ENCODE results near the gene LINC01488. TPM values are rescaled to one million over a fixed set of nuclear protein-coding genes. Genes with fewer than 3 reads are reported as not detected.

LINC01488 gene
- total RNA-seq, 2 donors from 2014 or later: not detected

DNA sequence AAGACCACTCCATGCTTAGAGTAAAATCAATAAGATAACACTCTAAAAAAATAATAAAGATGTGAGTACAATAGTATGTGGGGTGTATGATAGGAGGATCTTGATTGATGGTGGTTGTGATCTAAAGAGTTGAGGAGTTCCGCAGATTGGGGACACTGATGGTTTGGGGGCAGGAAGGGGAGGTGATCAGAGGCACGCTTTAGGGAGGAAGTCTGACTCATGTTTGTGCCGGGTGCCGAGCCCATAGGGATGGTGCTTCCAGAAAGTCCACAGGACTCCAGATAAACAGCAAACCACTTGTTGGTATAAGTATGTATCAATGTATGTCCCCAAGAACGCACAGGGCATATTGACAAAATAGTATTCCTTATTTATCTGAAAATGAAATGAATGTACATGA lies 27.5 kb downstream of the LINC01488 start:
- no peak for ATAC-seq
- no peak for DNase-seq (ENCODE audit: low spot score in 2 of 2)
- no peak overlapping the region for H3K27ac Mint-ChIP-seq
- no peaks in the 10 kb centered on the region for H3K36me3 Mint-ChIP-seq
- peaks cover 0 to 7% of the 10 kb centered on the region in 2 donors for H3K9me3 Mint-ChIP-seq

DNA sequence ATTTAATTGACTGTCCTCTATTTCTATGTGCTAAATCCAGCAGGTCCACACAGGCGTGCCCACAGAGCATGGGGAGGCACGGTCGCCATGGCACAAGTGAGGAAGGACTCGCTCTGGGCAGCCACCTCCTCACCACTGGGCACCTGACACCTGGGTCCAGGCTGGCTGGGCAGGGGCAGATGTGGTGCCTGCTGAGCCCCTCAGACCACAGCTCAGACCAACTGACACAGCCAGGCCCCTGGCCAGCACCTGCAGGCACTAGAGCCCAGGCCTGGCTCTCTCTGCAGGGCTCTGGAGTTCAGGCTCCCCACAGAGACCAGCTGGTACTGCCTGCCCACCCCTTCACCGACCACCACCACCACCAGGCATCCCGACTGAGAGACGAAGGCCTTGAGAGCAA lies 27.9 kb downstream of the LINC01488 start:
- peaks cover 0 to 7% of the 10 kb centered on the region in 2 donors for H3K9me3 Mint-ChIP-seq
- H3K27ac Mint-ChIP-seq: no peak overlapping the region
- H3K36me3 Mint-ChIP-seq: no peaks in the 10 kb centered on the region
- ATAC-seq: no peak
- DNase-seq (ENCODE audit: low spot score in 2 of 2): no peak

DNA sequence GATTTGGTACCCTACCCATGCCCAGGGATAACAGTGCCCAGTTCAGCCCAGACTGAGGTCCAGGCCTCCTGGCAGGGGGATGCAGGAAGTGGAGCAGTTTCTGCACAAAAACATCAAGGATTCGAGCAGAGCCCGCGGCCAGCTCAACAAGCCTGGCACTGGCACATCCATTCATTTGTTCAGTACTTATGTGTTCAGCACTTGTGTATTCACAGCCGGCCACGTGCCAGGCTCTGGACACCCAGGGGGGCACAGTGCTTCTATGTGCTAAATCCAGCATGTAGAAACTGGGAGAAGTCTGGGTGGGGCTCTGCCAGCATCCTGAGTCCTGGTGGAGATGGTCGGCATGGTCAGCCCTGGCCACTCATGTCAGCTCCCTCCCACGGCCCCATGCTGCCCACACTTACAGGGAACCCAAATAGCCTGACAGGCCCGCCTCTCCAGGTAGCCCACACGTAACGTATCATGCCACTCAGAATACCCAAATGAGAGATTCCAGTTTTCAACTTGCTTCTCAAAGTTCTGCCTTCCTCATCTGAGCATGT lies 28.5 kb downstream of the LINC01488 start:
- H3K27ac Mint-ChIP-seq: no peak overlapping the region
- peaks cover 0 to 7% of the 10 kb centered on the region in 2 donors for H3K9me3 Mint-ChIP-seq
- no peaks in the 10 kb centered on the region for H3K36me3 Mint-ChIP-seq
- no peak for DNase-seq (ENCODE audit: low spot score in 2 of 2)
- ATAC-seq: no peak

DNA sequence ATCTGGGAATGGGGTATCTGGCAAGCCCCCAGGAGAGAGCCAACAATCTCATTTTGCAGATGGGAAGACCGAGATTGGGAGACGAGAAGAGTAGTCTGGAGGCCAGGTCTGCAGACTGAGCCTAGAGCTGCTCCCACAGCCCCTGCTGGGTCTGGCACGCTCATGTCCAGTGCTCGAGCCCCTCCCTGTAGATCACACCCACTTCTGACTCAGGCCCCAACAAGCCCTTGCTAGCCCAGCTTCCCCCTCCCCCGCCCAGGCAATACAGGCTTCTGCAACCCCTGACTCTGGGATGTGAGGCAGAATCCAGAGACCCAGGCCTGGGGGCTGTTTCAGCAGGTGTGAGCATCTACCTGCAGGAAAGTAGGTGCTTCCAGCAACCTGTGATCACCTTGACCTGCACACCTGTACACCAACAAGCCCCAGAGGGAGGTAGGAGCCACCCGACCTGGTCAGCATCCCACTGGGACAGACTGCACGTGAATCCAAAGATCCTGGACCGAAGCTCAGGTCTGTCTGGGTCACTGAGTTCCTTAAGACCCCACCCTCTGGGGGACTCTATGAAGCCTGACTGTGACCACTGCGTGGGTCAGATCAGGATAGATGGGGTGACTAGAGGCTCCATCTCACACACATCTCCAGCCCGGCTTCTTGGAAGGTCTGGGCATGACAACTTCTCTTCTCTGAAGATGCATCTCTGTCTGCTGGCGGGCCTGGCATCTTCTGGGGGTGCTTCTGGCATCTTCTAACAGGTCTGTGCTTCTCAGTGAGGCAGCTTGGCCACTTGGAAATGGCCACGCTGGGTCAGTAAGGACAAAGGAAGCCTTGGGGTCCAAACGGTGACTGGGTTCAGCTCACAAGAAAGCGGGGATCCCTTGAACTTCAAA lies 29.3 kb downstream of the LINC01488 start:
- Mint-ChIP-seq H3K27ac (no peak overlapping the region), H3K9me3 (peaks cover 6 to 7% of the 10 kb centered on the region in 2 donors), H3K36me3 (peaks cover 0 to 4% of the 10 kb centered on the region in 2 donors)
- no peak for ATAC-seq
- no peak for DNase-seq (ENCODE audit: low spot score in 2 of 2)

DNA sequence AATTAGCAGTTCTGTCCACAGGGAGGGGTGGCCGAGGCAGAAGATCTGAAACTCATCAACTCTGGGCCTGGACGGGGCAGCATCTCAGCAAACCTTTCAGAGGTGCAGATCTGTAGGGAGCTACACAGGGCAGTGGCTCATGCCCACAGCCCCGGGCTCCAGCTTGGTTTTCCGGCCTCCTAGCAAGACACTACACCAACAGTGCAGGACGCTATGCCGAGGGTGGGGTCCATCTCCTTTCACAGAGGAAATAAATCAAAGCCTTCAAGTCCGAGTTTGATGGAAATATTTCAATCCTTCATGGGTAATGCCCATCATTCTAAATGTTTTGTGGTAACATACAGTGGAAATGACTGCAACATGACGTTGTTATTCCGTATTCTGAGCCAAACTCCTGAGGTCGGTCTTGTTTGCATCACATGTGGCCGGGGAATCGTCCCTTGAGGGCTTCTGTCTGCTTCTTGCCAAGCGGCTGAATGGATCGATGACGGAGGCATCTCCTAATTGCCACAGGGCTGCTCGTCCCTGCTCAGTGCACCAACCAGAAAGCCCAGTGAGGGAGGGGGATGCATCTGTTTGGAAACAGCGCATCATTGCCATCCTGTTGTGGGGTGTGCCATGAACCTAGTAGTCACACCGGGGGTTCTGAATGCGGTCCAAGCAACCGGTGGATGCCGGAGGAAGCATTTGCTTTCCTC lies 30.0 kb downstream of the LINC01488 start:
- Mint-ChIP-seq H3K27ac (no peak overlapping the region), H3K9me3 (peaks cover under 1 to 8% of the 10 kb centered on the region in 2 donors), H3K36me3 (peaks cover 0 to 6% of the 10 kb centered on the region in 2 donors)
- no peak for ATAC-seq
- no peak for DNase-seq (ENCODE audit: low spot score in 2 of 2)

DNA sequence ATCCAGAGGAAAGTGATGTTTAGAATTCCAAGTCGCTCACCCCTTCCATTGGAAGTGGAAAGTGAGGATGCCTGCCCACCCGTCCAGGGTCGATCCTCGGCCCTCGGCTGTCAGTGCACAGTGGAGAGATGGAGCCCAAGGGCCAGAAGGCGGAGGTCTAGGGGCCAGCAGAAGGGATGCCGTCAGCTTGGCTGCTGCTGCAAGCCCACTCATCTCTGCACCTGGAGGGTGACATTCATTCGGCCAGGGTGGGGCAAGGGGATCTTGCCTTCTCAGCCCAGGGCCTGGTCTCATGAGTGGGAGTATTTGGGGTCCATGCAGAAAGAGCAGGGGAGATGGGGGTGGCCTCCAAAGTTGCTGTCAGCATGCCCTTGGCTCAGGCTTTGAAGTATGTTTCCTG lies 30.7 kb downstream of the LINC01488 start:
- Mint-ChIP-seq H3K27ac (no peak overlapping the region), H3K9me3 (peaks cover 0 to 8% of the 10 kb centered on the region in 2 donors), H3K36me3 (peaks cover 0 to 10% of the 10 kb centered on the region in 2 donors)
- DNase-seq (ENCODE audit: low spot score in 2 of 2): no peak
- ATAC-seq: no peak

DNA sequence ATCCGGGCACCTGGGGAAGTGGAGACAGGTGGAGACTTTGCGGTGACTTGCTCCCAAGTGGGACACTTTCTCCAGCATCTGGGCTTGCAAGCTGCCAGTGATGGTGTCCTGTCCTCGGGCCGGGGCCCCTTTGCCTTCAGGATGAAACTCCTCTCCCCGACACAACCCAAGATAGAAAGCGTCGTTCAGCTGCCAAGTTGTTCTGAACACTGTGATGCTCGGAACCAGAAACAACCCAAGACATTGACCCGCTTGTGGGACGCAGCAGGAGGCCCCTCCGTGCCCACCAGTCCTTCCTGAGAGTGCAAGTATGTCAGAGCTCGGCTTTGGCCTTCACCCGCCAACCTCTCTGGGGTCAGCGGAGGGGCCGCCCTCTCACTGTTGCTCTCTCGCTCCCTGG lies 31.3 kb downstream of the LINC01488 start:
- DNase-seq (ENCODE audit: low spot score in 2 of 2): no peak
- no peak overlapping the region for H3K27ac Mint-ChIP-seq

DNA sequence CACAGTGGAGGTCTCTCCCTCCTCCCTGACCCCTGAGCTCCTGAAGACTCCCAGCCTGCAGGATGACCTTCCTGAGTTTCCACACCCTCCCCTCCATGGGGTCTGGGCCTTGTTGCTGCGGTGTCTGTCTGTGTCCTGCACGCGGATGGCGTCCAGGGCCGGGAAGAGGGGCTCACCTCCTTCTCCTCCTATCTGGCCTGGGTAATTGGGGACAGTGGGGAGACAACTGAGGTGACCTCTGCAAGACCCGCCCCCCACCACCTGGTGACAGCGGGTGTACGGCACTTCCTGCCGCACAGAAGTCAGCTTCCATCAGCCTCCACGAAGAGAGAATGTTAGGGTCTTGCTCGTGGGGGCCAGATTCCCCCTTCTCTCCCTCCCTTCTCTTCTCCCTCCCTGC lies 31.7 kb downstream of the LINC01488 start:
- no peak overlapping the region for H3K27ac Mint-ChIP-seq
- H3K36me3 Mint-ChIP-seq: peaks cover 1 to 15% of the 10 kb centered on the region in 2 donors
- DNase-seq (ENCODE audit: low spot score in 2 of 2): no peak
- peaks cover 2 to 10% of the 10 kb centered on the region in 2 donors for H3K9me3 Mint-ChIP-seq
- no peak for ATAC-seq

More for the DNA sequence above, 31.3 kb downstream of the LINC01488 start:
- peaks cover 0 to 8% of the 10 kb centered on the region in 2 donors for H3K9me3 Mint-ChIP-seq
- no peak for ATAC-seq
- H3K36me3 Mint-ChIP-seq: peaks cover 0 to 14% of the 10 kb centered on the region in 2 donors

DNA sequence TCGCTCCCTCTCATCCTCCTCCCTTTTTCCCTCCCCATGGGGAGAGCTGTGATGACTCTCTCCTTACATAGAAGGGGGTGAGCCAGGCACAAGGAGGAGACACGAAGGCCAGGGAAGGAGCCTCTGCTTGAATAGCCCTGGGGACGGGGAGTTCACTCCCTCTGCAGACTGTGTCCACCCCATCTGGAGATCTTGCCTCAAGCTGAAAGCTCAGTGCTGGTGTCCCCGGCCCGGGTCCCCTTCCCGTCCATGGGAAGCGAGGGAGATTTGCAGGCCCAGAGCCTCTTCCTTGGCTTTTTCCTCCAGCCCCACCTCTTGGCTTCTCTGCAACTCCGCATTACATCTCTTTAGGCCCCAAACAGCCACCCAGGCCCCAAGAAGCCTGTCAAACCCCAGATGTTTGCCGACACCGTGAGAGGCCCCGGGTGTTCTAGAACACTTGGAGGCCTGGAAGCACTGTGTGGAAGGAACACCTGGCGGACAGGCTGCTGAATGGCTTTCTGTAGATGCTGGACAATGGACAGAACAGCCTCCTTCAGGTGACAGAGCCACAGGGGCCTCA lies 32.3 kb downstream of the LINC01488 start:
- Mint-ChIP-seq H3K9me3 (peaks cover 7 to 15% of the 10 kb centered on the region in 2 donors), H3K36me3 (peaks cover 7 to 21% of the 10 kb centered on the region in 2 donors), H3K27ac (no peak overlapping the region)
- no peak for ATAC-seq
- no peak for DNase-seq (ENCODE audit: low spot score in 2 of 2)

DNA sequence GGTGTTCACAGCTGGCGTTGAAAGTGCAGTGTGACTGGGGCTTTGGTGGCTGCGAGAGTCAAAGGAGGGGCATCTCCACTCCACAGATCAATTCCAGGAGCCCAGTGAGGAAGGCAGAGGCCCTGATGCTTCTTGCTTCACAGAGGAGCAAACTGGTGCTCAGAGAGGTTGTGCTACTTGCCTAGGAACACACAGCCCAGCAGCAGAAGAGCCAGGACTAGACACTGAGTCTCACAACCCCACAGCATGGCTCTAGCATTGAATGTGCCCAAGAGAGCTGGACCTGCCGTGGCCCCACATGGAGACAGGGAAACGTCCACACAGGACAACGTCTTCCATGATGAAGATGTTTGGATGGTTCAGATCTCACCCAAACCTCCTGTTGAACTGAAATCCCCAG lies 33.3 kb downstream of the LINC01488 start:
- Mint-ChIP-seq H3K27ac (no peak overlapping the region), H3K9me3 (peaks cover 11 to 19% of the 10 kb centered on the region in 2 donors), H3K36me3 (peaks cover 15 to 28% of the 10 kb centered on the region in 2 donors)
- DNase-seq (ENCODE audit: low spot score in 2 of 2): no peak
- ATAC-seq: no peak

DNA sequence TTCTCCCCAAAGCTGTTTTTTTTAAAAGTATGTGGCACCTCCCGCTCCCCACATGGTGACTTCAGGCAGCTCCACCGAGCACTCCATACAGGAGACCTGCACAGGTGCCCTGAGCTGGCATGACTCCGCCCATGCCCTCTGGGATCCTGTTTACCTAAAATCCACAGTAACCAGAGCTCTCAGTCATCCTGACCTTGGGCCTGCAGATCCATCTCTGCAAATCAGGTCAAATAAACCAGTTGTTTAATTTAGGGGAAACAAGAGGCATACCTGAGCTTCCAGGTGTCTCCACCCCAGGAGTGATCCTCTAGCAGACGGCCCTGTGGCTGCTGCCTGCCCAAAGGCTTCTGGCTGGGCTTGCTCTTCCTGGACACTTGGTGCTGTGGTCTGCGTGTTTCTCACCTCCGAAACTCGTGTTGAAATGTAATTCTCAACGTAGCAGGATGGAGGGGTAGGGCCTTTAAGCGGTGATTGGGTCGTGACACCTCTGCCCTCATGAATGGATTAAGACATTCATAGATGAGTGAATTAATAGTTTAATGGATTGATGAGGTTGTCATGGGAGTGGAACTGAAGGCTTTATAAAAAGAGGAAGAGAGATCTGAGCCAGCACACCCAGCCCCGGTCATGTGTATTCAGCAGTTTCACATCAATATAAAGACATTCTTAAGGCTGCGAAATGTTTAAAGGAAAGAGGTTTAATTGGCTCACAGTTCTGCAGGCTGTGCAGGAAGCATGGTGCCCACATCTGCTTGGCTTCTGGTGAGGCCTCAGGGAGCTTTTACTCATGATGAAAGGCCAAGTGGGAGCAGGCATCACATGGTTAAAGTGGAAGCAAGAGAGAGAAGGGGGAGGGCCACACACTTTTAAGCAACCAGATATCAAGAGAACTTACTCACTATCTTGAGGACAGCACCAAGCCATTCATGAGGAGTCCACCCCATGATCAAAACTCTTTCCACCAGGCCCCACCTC lies 34.1 kb downstream of the LINC01488 start:
- Mint-ChIP-seq H3K36me3 (peaks cover 15 to 28% of the 10 kb centered on the region in 2 donors), H3K9me3 (peaks cover 11 to 19% of the 10 kb centered on the region in 2 donors), H3K27ac (no peak overlapping the region)
- DNase-seq (ENCODE audit: low spot score in 2 of 2) (no peak), ATAC-seq (no peak)

DNA sequence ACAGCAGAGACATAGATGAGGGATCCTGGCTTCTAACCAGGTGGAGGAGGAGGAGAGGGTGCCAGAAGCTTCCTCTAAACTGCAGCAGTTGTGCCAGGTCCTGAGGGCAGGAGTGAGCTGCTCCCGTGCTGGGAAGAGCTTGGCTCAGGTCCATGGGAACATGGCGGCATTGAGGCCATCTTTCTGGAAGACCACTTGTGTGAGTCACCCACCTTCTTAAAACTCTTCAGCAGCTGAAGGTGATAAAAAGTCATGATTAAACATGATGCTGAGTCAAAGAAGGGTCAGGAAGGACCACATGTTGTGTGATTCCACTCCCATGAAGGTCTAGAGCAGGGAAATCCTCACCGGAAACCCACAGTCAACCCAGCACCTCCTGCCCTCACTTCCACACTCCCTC lies 35.1 kb downstream of the LINC01488 start:
- no peak overlapping the region for H3K27ac Mint-ChIP-seq
- DNase-seq (ENCODE audit: low spot score in 2 of 2) (no peak), ATAC-seq (no peak)
- H3K9me3 Mint-ChIP-seq: peaks cover 11 to 19% of the 10 kb centered on the region in 2 donors
- peaks cover 15 to 28% of the 10 kb centered on the region in 2 donors for H3K36me3 Mint-ChIP-seq

DNA sequence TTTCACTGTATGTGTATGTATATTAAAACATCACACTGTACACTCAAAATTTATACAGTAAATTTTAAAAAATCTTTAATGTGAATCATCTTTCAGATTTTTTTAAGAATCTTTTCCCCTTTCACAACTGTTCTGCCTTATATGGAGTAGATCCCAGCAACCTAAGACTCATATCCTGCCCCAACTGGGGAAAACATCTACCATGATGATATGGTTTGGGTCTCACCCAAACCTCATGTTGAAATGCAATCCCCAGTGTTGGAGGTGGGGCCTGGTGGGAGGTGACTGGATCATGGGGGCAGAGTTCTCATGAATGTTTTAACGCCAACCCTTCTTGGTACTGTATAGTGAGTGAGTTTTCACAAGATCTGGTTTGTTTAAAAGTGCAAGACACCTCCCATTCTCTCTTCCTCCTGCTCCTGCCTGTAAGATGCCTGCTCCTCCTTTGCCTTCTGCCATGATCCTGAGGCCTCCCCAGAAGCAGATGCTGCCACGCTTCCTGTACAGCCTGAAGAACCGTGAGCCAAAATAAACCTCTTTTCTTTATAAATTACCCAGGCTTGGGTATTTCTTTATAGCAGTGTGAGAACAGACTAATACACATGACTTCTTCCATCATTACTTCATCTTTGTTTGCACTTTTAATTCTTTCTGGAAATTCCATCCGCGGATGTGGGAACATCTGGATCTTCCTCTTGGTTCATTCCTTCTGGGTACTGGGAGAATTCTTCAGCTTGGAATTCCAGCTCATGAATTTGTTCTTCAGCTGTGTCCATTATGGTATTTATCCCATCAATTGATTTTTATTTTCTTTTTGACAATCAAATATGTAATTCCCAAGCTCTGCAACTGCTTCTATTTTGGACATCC lies 36.9 kb downstream of the LINC01488 start:
- no peak for ATAC-seq
- DNase-seq (ENCODE audit: low spot score in 2 of 2): no peak
- H3K9me3 Mint-ChIP-seq: peaks cover 11 to 19% of the 10 kb centered on the region in 2 donors
- no peak overlapping the region for H3K27ac Mint-ChIP-seq
- peaks cover 15 to 28% of the 10 kb centered on the region in 2 donors for H3K36me3 Mint-ChIP-seq

DNA sequence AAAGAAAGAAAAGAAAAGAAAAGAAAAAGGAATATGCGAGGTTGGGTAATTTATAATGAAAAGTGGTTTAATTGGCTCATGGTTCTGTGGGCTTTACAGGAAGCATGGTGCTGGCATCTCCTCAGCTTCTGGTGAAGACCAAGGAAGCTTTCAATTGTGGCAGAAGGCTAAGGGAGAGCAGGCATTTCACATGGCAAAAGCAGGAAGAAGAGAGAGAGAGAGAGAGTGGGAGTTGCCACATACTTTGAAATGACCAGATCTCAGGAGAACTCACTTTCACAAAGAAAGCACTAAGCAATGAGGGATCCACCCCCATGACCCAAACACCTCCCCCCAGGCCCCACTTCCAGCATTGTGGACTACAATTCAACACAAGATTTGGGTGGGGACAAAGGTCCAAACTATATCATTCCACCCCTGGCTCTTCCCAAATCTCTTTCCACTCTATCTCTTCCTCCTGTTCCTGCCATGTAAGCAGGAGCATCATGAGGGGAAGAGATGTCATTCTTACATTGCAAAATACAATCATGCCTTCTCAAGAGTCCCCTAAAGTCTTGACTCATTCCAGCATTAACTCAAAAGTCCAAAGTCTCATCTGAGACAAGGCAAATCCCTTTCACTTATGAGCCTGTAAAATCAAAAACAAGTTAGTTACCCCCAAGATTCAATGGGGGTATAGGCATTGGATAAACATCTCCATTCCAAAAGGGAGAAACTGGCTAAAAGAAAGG lies 38.9 kb downstream of the LINC01488 start:
- Mint-ChIP-seq H3K36me3 (peaks cover 15 to 28% of the 10 kb centered on the region in 2 donors), H3K27ac (peak overlapping the region in 1 of 2 donors; percentile 75), H3K9me3 (peaks cover 11 to 16% of the 10 kb centered on the region in 2 donors)
- ATAC-seq (no peak), DNase-seq (ENCODE audit: low spot score in 2 of 2) (no peak)

All from activated naive CD4-positive, alpha-beta T cell treated with anti-CD3 and anti-CD28 coated beads, Interleukin-2, amount 50 U/mL, for 72 hours (primary cell).